ENCODE data around the gene HMGCLL1. TPM values are rescaled to one million over a fixed set of nuclear protein-coding genes. Genes with fewer than 3 reads are reported as not detected.

Gene HMGCLL1
- total RNA-seq, 1 experiment from 2014 or later: not detected

DNA sequence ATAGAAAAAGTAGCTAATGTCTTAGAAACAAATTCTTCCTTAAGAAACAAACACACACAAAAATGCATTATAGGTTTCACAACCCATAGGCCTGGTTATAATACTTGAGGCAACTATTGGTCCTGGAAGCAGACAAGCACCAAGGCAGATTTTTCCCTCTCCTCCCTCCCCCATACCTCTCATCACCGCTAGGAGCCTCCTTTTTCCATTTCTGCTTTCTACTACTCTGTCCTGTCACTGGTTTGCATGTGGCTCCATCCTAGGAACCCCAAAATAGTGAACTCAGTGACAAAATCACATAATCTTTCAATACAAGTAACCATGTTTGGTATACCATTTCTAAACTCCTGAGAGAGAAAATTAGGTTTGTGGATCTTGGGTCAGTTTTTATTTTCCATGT is 66.1 kb downstream of the HMGCLL1 start:
- 0 out of 2 replicates have a peak, but pooled peaks cover 4% of the 10 kb centered on the region for H3K27me3 ChIP-seq (replicated peaks)
- DNase-seq (ENCODE audit: low read depth in 1 of 2, low spot score in 2 of 2): no peak
- H3K4me3 ChIP-seq: no peak overlapping the region
- H3K9me3 ChIP-seq (replicated peaks): no peaks in the 10 kb centered on the region
- H3K36me3 ChIP-seq: no peaks in the 10 kb centered on the region
- no peak overlapping the region for H3K27ac ChIP-seq
- H3K4me1 ChIP-seq (replicated peaks): no peaks in the 10 kb centered on the region

DNA sequence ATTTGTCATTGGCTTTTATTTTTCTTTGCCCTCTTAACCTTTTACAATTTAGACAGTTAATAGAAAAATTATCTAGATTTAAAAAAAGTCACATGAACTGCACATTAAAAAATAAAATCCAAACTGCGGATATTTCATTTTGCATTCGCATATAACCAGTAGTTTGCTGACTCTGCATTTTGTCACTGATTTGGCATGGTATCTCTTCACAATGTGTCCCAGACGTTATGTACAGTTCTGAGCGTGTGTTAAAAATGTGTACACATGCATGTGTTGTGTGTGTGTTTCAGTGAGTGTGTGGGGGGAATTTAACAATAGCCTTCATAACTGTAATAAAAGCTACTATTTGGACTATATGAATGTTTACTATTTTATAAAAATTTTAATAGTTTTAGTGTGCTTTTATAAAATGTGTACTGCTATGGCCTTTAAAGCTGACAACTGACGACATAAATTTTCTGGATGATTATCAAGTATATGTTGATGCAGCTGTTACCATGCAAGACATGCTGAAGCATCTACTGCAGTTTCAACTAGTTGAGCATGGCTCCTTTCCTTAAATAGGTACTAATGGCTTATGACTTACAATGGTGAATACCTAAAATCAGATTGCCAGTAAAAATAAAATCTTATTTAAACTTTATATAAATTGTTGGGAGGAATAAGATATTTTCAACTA is 67.7 kb downstream of the HMGCLL1 start:
- Histone ChIP-seq H3K4me1 (replicated peaks) (no peaks in the 10 kb centered on the region), H3K9me3 (replicated peaks) (no peaks in the 10 kb centered on the region), H3K36me3 (no peaks in the 10 kb centered on the region), H3K27me3 (replicated peaks) (0 out of 2 replicates have a peak, but pooled peaks cover 4% of the 10 kb centered on the region), H3K4me3 (no peak overlapping the region), H3K27ac (no peak overlapping the region)
- no peak for DNase-seq (ENCODE audit: low read depth in 1 of 2, low spot score in 2 of 2)

DNA sequence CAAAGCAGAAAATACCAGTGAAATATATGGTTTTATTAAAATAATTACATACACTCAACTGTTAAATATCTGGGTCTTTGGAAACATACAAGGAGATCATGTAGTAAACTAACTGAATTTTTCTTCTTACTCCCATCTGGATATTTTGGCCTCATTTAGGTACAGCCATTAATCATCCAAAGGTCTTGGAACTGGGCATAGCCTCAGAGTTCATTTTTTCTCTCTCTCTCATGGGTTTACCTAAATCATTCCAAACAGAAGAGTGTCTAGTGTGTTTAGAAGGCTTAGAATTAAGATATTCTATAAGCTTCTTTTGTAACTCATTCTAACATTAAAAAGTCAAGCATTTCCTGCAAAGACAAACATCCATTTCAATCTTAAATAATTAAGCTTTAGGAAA is 79.4 kb downstream of the HMGCLL1 start:
- no peak overlapping the region for H3K4me3 ChIP-seq
- H3K4me1 ChIP-seq (replicated peaks): no peaks in the 10 kb centered on the region
- H3K36me3 ChIP-seq: no peaks in the 10 kb centered on the region
- no peak for DNase-seq (ENCODE audit: low read depth in 1 of 2, low spot score in 2 of 2)
- H3K9me3 ChIP-seq (replicated peaks): no peaks in the 10 kb centered on the region
- no peaks in the 10 kb centered on the region; the same call in 1 of the 2 replicates for H3K27me3 ChIP-seq (replicated peaks)
- H3K27ac ChIP-seq: no peak overlapping the region

DNA sequence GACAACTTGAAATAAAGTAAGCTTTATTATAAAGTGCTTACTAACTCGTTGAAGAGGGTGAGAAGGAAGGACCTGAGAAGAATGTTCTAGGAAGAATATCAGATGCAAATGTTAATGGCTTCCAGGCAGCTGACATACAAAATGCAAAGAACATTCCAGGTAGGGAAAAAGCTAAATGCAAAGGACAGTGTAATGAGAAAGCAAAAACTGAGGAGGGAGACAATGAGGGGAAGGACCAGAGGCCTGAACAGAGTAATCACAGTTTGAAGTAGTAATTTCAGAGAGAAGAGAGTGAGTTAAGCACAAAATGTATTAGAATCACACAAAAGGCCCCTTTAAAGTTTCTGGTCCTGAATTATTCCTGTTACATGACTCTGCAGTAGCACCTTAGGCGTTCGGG is 81.3 kb downstream of the HMGCLL1 start:
- H3K4me3 ChIP-seq: no peak overlapping the region
- H3K9me3 ChIP-seq (replicated peaks): no peaks in the 10 kb centered on the region
- DNase-seq (ENCODE audit: low read depth in 1 of 2, low spot score in 2 of 2): no peak
- no peaks in the 10 kb centered on the region; the same call in 1 of the 2 replicates for H3K27me3 ChIP-seq (replicated peaks)
- no peaks in the 10 kb centered on the region for H3K4me1 ChIP-seq (replicated peaks)
- no peak overlapping the region for H3K27ac ChIP-seq
- H3K36me3 ChIP-seq: no peaks in the 10 kb centered on the region

DNA sequence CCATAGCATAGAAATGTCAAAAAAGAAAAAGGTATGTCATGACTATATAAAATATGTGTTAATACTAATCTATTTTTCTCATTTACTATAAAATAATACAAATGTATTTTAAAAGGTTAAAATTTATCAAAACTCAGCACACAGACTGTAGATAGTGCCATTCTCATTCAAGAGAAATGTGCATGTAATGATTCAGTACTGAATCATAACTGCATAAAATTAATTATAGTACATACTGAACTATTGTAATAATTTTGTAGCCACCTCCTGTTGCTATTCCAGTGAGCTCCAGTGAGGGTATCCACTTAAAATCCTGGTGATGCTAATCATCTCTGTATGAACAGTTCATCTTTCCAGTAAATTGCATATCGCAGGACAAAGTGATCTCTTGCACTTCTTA is 82.8 kb downstream of the HMGCLL1 start:
- Histone ChIP-seq H3K27ac (no peak overlapping the region), H3K36me3 (no peaks in the 10 kb centered on the region), H3K4me3 (no peak overlapping the region), H3K9me3 (replicated peaks) (no peaks in the 10 kb centered on the region), H3K27me3 (replicated peaks) (no peaks in the 10 kb centered on the region), H3K4me1 (replicated peaks) (no peaks in the 10 kb centered on the region)
- DNase-seq (ENCODE audit: low read depth in 1 of 2, low spot score in 2 of 2): no peak

DNA sequence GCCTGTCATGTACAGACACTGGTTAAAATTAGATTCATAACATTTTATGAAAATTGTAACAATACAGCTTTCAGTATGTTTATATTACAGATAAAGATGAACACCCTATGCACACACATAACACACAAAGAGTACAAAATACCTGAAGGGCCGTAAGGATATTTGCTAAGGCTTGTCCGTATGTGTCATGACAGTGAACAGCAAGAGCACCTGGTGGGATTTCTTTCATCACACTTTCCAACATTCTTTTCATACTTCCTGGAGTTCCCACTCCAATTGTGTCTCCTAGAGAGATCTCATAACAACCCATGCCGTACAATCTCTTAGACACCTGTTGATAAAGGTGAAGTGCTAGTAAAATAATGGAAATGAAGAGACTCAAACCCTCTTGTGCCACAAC is 83.7 kb downstream of the HMGCLL1 start:
- DNase-seq (ENCODE audit: low read depth in 1 of 2, low spot score in 2 of 2): no peak
- Histone ChIP-seq H3K27me3 (replicated peaks) (no peaks in the 10 kb centered on the region), H3K4me3 (no peak overlapping the region), H3K27ac (no peak overlapping the region), H3K4me1 (replicated peaks) (no peaks in the 10 kb centered on the region), H3K36me3 (no peaks in the 10 kb centered on the region), H3K9me3 (replicated peaks) (no peaks in the 10 kb centered on the region)

DNA sequence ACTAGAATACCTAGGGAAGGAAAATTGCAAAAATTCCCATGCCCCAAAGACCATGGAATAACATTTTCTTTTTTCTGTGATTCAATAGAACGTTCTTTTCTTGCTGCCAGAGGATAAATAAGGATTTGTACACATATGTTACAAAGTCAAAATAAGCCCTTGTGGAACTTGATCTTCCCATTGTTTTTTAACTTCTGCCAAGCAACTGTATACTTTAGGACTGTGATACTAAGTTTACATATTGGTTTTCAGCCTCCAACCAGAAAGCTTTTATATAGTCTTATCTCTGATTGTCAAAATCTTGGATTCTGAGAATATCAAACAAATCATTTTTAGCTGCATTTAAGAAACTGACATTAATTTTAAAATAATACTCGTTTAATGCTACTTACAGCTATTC is 84.6 kb downstream of the HMGCLL1 start:
- no peaks in the 10 kb centered on the region for H3K4me1 ChIP-seq (replicated peaks)
- no peak overlapping the region for H3K27ac ChIP-seq
- no peaks in the 10 kb centered on the region for H3K36me3 ChIP-seq
- H3K27me3 ChIP-seq (replicated peaks): no peaks in the 10 kb centered on the region
- no peak overlapping the region for H3K4me3 ChIP-seq
- no peaks in the 10 kb centered on the region for H3K9me3 ChIP-seq (replicated peaks)
- no peak for DNase-seq (ENCODE audit: low read depth in 1 of 2, low spot score in 2 of 2)

DNA sequence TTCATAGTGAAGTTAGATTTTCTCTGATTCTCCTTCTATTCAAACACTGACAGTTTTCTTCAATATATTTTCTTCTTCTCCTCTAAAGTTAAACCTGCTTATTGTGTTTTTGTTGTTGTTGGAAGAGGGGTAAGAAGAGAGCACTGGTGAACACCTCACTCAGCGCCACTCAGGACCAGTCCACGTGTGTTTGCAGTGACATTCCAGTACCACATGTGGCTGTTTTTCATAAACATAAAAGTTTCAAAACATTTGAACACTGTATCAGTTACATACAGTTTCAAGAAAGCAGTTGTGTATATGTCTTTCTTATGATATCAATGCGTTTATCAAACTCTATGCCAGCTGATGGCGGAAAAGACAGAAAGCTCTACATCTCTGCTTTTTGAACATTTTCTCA is 86.7 kb downstream of the HMGCLL1 start:
- Histone ChIP-seq H3K4me3 (no peak overlapping the region), H3K4me1 (replicated peaks) (no peaks in the 10 kb centered on the region), H3K27me3 (replicated peaks) (no peaks in the 10 kb centered on the region), H3K27ac (no peak overlapping the region), H3K9me3 (replicated peaks) (no peaks in the 10 kb centered on the region), H3K36me3 (no peaks in the 10 kb centered on the region)
- DNase-seq (ENCODE audit: low read depth in 1 of 2, low spot score in 2 of 2): no peak

DNA sequence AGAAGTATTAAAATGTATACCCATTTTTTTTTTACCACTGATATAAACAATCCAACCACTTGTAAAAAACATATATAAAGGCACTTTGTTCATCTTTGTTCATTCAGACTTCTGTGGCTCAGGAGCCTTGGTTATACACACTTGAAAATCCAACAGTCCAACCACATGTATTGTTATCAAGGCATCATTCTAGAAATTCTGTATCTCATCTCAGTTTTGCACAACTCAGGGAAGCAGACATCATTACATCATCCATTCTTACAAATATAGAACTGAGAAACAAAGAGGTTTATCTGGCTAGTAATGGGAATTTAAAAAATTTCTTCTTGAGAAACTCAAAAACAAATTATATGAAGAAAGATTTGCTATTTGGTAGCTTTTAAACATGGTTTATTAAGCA is 88.1 kb downstream of the HMGCLL1 start:
- no peaks in the 10 kb centered on the region for H3K36me3 ChIP-seq
- H3K4me3 ChIP-seq: no peak overlapping the region
- H3K9me3 ChIP-seq (replicated peaks): no peaks in the 10 kb centered on the region
- no peaks in the 10 kb centered on the region for H3K27me3 ChIP-seq (replicated peaks)
- H3K4me1 ChIP-seq (replicated peaks): no peaks in the 10 kb centered on the region
- no peak overlapping the region for H3K27ac ChIP-seq
- no peak for DNase-seq (ENCODE audit: low read depth in 1 of 2, low spot score in 2 of 2)

DNA sequence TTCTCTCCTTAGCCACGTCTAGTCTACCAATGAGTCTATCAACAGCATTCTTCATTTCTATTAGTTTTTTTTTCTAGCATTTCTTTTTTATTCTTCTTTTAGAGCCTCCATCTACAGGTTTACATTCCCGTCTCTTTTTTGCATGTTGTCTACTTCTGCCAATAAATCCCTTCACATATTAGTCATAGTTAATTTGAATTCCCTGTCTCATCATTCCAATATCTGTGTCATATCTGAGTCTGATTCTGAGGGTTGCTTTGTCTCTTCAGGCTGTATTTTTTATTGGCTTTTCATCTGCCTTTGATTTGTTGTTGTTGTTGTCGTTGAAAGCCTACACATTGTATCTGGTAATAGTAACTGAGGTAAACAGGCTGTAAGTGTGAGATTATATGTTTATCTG is 104.6 kb downstream of the HMGCLL1 start:
- H3K27ac ChIP-seq: no peak overlapping the region
- no peaks in the 10 kb centered on the region for H3K27me3 ChIP-seq (replicated peaks)
- no peaks in the 10 kb centered on the region for H3K36me3 ChIP-seq
- no peak overlapping the region for H3K4me3 ChIP-seq
- DNase-seq (ENCODE audit: low read depth in 1 of 2, low spot score in 2 of 2): no peak
- H3K9me3 ChIP-seq (replicated peaks): no peaks in the 10 kb centered on the region
- H3K4me1 ChIP-seq (replicated peaks): no peaks in the 10 kb centered on the region

DNA sequence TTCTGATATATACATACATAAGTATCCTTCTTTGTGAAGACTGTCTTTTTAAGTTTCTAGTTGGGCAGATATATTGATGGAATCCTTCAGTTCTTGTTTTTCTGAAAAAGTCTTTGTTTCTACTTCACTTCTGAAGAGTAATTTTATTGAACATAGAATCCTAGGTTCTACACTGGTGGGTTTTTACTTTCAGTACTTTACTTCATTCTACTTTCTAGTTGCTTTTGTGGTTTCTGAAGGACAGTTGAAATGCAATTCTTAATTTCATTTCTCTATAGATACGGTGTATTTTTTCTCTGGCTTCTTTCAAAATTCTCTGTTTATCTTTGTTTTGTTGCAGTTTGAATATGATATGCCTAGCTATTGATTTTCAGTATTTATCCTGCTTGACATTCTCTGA is 105.3 kb downstream of the HMGCLL1 start:
- H3K4me1 ChIP-seq (replicated peaks): no peaks in the 10 kb centered on the region
- H3K27ac ChIP-seq: no peak overlapping the region
- no peak for DNase-seq (ENCODE audit: low read depth in 1 of 2, low spot score in 2 of 2)
- H3K4me3 ChIP-seq: no peak overlapping the region
- H3K27me3 ChIP-seq (replicated peaks): no peaks in the 10 kb centered on the region
- no peaks in the 10 kb centered on the region for H3K9me3 ChIP-seq (replicated peaks)
- no peaks in the 10 kb centered on the region for H3K36me3 ChIP-seq

DNA sequence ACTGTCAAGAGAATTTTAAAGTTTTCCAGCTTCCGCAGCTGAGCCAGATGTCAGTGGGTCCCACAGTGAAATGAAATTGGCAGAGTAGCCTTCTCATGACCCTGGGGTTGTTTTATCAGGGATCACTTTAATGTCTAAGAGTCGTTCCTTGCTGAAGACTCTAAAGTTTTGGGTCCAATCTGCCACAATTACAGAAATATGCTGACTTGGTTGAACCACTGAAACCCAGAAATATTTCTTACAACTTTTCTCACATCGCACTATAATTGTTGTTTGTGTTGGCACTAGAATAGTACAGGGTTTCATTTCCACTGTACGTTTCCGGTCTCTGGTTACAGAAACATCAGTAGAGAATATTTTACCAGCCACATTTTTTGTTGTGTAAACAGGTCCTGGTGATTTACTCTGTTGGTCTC is 109.0 kb downstream of the HMGCLL1 start:
- Histone ChIP-seq H3K4me1 (replicated peaks) (no peaks in the 10 kb centered on the region), H3K36me3 (no peaks in the 10 kb centered on the region), H3K27me3 (replicated peaks) (no peaks in the 10 kb centered on the region), H3K9me3 (replicated peaks) (no peaks in the 10 kb centered on the region), H3K4me3 (no peak overlapping the region), H3K27ac (no peak overlapping the region)
- DNase-seq (ENCODE audit: low read depth in 1 of 2, low spot score in 2 of 2): no peak

DNA sequence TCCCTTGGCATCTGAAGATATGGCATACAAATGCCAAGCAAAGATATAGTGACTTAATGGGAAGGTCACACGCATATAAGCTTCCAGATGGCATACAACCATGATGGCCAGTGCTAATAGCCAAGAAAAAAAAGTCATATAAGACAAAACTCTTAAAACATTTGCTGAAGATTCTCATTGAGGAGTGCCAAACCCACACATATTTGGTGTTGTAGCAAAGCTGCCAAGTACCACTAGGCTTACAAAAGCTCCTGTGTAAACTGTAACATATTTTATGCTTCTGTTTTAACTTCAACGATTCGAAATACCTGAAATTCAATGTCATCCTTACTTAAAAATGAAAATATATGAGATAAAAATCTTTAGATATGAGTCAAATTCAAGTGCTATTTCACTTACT is 123.0 kb downstream of the HMGCLL1 start:
- Histone ChIP-seq H3K27ac (no peak overlapping the region), H3K4me1 (replicated peaks) (no peaks in the 10 kb centered on the region), H3K27me3 (replicated peaks) (no peaks in the 10 kb centered on the region), H3K36me3 (no peaks in the 10 kb centered on the region), H3K4me3 (no peak overlapping the region), H3K9me3 (replicated peaks) (no peaks in the 10 kb centered on the region)
- no peak for DNase-seq (ENCODE audit: low read depth in 1 of 2, low spot score in 2 of 2)

DNA sequence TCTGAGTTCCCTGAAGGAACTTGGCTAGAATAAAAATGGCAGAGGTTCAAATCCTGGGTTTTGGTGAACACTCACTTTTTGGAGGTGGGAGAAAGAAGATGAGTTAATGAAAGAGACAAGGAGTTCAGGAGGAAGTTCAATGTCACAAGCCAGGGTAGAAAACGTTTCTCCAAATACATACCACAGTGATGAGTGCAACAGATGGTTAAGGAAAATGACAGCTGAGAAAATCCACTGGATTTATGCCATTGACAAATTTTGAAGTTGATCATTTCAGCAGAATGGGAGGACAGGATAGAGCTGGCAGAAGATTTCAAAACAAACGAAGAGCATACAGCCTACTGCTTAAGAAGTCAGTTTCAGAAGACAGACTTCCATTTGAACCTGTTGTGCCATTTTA is 129.0 kb downstream of the HMGCLL1 start:
- Histone ChIP-seq H3K4me1 (replicated peaks) (no peaks in the 10 kb centered on the region), H3K27ac (no peak overlapping the region), H3K9me3 (replicated peaks) (no peaks in the 10 kb centered on the region), H3K27me3 (replicated peaks) (no peaks in the 10 kb centered on the region), H3K36me3 (no peaks in the 10 kb centered on the region), H3K4me3 (no peak overlapping the region)
- no peak for DNase-seq (ENCODE audit: low read depth in 1 of 2, low spot score in 2 of 2)

DNA sequence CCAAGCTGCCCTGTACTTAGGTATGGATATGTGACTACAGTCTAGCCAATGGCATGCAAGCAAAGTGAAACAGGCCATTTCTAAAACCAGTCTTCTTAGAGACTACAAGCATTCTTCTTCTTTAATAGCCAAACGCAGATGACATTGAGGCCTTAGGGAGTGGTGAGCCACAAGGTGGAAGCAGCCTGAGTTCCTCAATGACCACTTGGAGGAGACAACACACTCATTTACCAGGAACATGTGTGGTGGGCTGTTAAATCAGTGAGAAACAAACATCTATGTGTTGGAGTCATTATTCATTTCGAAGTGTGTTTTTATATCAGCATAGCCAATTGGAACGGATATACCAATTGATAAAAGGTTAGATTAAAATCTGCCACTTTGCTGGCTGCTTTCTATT is 129.8 kb downstream of the HMGCLL1 start:
- DNase-seq (ENCODE audit: low read depth in 1 of 2, low spot score in 2 of 2): no peak
- Histone ChIP-seq H3K36me3 (no peaks in the 10 kb centered on the region), H3K9me3 (replicated peaks) (no peaks in the 10 kb centered on the region), H3K27me3 (replicated peaks) (no peaks in the 10 kb centered on the region), H3K4me3 (no peak overlapping the region), H3K27ac (no peak overlapping the region), H3K4me1 (replicated peaks) (no peaks in the 10 kb centered on the region)
